Esophagus muscularis mucosa (tissue), 4 donors: ENCODE measurements around the gene FADS1. TPM values are rescaled to one million over a fixed set of nuclear protein-coding genes. Genes with fewer than 3 reads are reported as not detected.

Experiments used
- DNase-seq: peaks from one replicate; pipeline ENCODE4 v3.0.0-alpha.2; 2017; ENCODE audit errors: extremely low spot score
- H3K27ac ChIP-seq, 4 donors: fragments of 200-600 bp; sonication (generic); replicated peaks in 1 of 4; 1 replicate in 3 of 4; 2 replicates in 1 of 4; pipeline ENCODE4 v1.5.1; 2016 to 2019; ENCODE audit warnings: mild to moderate bottlenecking in 1 of 4
- H3K27me3 ChIP-seq, 4 donors: fragments of 200-600 bp; sonication (generic); one replicate each; pipeline versions ENCODE4 v1.5.1 to v1.6.0; 2016 to 2019
- H3K36me3 ChIP-seq, 4 donors: fragments of 200-600 bp; sonication (generic); one replicate each; pipeline ENCODE4 v1.5.1; 2016 to 2019
- H3K4me1 ChIP-seq, 4 donors: fragments of 200-600 bp; sonication (generic); one replicate each; pipeline ENCODE4 v1.5.1; 2016 to 2019
- H3K4me3 ChIP-seq, 4 donors: fragments of 200-600 bp; sonication (generic); 1 replicate in 2 of 4; 2 replicates in 2 of 4; pipeline ENCODE4 v1.5.1; 2016 to 2019; ENCODE audit warnings: mild to moderate bottlenecking in 4 of 4, moderate library complexity in 1 of 4
- H3K9me3 ChIP-seq, 4 donors: fragments of 200-600 bp; sonication (generic); 1 replicate in 3 of 4; 2 replicates in 1 of 4; pipeline ENCODE4 v1.5.1; 2016 to 2019
- EP300 ChIP-seq: sonication (generic); formaldehyde crosslinking; IDR thresholded peaks from one replicate; pipeline ENCODE4 v1.6.1; 2017; ENCODE audit warnings: antibody characterized with exemption
- POLR2A ChIP-seq: fragments of 450-650 bp; IDR thresholded peaks from one replicate; pipeline ENCODE4 v1.6.1; 2017; ENCODE audit warnings: antibody characterized with exemption, moderate library complexity, mild to moderate bottlenecking, low read depth
- POLR2AphosphoS5 ChIP-seq, 2 donors: sonication (generic); formaldehyde crosslinking; IDR thresholded peaks; one replicate each; pipeline ENCODE4 v1.6.1; 2017; ENCODE audit warnings: antibody characterized with exemption in 2 of 2
- WGBS: methylation state at CpG from one replicate; pipeline ENCODE4 v1.1.5; 2018; 5-methylcytosine and 5-hydroxymethylcytosine counted together
- intact Hi-C: fragments of 100-400 bp; cut with DNase I; formaldehyde crosslinking; loops from one replicate; pipeline ENCODE4 v1.15.1; 2023
- total RNA-seq, 4 donors: library from RNA; depleted of rRNA; stranded (reverse); fragments of >200 nt; gene quantifications; one replicate each; pipeline versions ENCODE4 v1.1.0 to v1.2.1, GENCODE V29; 2016
- TF ChIP-seq, protein P1 (sequence below), 3 experiments: fragments of 200-600 bp in 2 of 3; fragments of 450-650 bp in 1 of 3; sonication (generic) in 2 of 3; IDR thresholded peaks; one replicate each; pipeline ENCODE4 v1.5.1; 2017 to 2019; ENCODE audit warnings: antibody characterized with exemption in 3 of 3, mild to moderate bottlenecking in 2 of 3, moderate library complexity in 1 of 3

Gene FADS1
- total RNA-seq, 4 donors from 2014 or later, result 20.2 to 26.0 (median 23.8) TPM

GRCh38 chr11:61780581-61781162 lies 36.1 kb downstream of the FADS1 start:
- no peak for TF ChIP-seq EP300
- no peak for TF ChIP-seq POLR2A
- TF ChIP-seq POLR2AphosphoS5 (IDR thresholded peaks at IDR 0.05), result no peak
- TF ChIP-seq, protein P1, sequence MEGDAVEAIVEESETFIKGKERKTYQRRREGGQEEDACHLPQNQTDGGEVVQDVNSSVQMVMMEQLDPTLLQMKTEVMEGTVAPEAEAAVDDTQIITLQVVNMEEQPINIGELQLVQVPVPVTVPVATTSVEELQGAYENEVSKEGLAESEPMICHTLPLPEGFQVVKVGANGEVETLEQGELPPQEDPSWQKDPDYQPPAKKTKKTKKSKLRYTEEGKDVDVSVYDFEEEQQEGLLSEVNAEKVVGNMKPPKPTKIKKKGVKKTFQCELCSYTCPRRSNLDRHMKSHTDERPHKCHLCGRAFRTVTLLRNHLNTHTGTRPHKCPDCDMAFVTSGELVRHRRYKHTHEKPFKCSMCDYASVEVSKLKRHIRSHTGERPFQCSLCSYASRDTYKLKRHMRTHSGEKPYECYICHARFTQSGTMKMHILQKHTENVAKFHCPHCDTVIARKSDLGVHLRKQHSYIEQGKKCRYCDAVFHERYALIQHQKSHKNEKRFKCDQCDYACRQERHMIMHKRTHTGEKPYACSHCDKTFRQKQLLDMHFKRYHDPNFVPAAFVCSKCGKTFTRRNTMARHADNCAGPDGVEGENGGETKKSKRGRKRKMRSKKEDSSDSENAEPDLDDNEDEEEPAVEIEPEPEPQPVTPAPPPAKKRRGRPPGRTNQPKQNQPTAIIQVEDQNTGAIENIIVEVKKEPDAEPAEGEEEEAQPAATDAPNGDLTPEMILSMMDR (IDR thresholded peaks at IDR 0.05), result no peak
- intact Hi-C loops, result no loop called here
- H3K36me3 ChIP-seq, result peaks cover 3 to 39% (median 28%) of the 10 kb centered on the region in 4 donors
- H3K9me3 ChIP-seq, result no peaks in the 10 kb centered on the region
- WGBS, result 79% methylated on average over 9 of the region's 9 CpGs
- DNase-seq, result no peak
- H3K27ac ChIP-seq, result no peak overlapping the region
- H3K27me3 ChIP-seq, result peaks cover 0 to 7% (median 0%) of the 10 kb centered on the region in 4 donors
- peaks cover 9 to 15% (median 13%) of the 10 kb centered on the region in 4 donors for H3K4me1 ChIP-seq
- no peak overlapping the region for H3K4me3 ChIP-seq

- no peak for DNase-seq
- 87% methylated on average over 14 of the region's 14 CpGs for WGBS
- no peaks in the 10 kb centered on the region for H3K9me3 ChIP-seq
- H3K4me3 ChIP-seq, result no peak overlapping the region
- H3K27ac ChIP-seq, result no peak overlapping the region
- peaks cover 0 to 31% (median 21%) of the 10 kb centered on the region in 4 donors for H3K36me3 ChIP-seq
- intact Hi-C loops, result no loop called here
- H3K4me1 ChIP-seq, result peaks cover 9 to 15% (median 13%) of the 10 kb centered on the region in 4 donors
- TF ChIP-seq POLR2A (no peak), POLR2AphosphoS5 (IDR thresholded peaks at IDR 0.05) (no peak), EP300 (no peak)
- TF ChIP-seq, protein P1 (IDR thresholded peaks at IDR 0.05), result no peak
- peaks cover 0 to 7% (median 0%) of the 10 kb centered on the region in 4 donors for H3K27me3 ChIP-seq
These were observed 36.9 kb downstream of the FADS1 start for GRCh38 chr11:61779666-61780525.

- intact Hi-C loops, result no loop called here
- no peak for DNase-seq
- H3K36me3 ChIP-seq, result peaks cover 0 to 23% (median 14%) of the 10 kb centered on the region in 4 donors
- 60% methylated on average over 5 of the region's 24 CpGs for WGBS
- peaks cover 9 to 15% (median 13%) of the 10 kb centered on the region in 4 donors for H3K4me1 ChIP-seq
- no peaks in the 10 kb centered on the region for H3K9me3 ChIP-seq
- H3K27me3 ChIP-seq, result peaks cover 0 to 7% (median 0%) of the 10 kb centered on the region in 4 donors
- no peak for TF ChIP-seq POLR2A
- no peak for TF ChIP-seq EP300
- H3K27ac ChIP-seq, result no peak overlapping the region
- no peak overlapping the region for H3K4me3 ChIP-seq
These were observed 37.7 kb downstream of the FADS1 start for GRCh38 chr11:61778920-61779650.

DNA sequence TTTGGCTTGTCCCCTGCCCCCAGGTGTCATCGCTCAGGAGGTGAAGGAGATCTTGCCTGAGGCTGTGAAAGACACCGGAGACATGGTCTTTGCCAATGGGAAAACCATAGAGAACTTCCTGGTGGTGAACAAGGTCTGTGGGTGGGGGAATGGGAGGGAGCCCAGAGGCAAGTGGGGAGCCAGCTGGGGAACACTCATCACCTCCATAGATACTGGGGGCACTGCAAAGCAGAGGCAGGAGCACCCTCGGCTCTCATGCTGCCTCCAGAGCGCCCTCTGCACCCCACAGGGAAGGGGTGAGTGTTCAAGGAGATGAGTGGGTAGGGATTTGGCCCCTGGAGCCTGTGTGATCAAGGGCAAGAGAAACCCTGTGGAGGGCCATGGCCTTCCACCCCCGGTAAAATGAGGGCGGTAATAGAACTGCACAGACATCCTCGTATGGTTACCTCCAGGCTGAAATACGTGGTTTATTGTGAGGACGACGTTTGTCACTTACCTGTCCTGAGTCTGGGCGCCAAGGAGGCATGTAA lies 38.4 kb downstream of the FADS1 start:
- Histone ChIP-seq H3K36me3 (peaks cover 0 to 16% (median 9%) of the 10 kb centered on the region in 4 donors), H3K27me3 (peaks cover 0 to 7% (median 0%) of the 10 kb centered on the region in 4 donors), H3K4me3 (no peak overlapping the region), H3K4me1 (peaks cover 9 to 15% (median 13%) of the 10 kb centered on the region in 4 donors), H3K9me3 (no peaks in the 10 kb centered on the region), H3K27ac (no peak overlapping the region)
- TF ChIP-seq POLR2AphosphoS5 (IDR thresholded peaks at IDR 0.05), result no peak
- TF ChIP-seq POLR2A, result no peak
- no peak for TF ChIP-seq EP300
- TF ChIP-seq, protein P1 (IDR thresholded peaks at IDR 0.05), result no peak
- no peak for DNase-seq
- 87% methylated on average over 11 of the region's 11 CpGs for WGBS
- intact Hi-C loops, result no loop called here
